Stimulated activated naive CD4-positive, alpha-beta T cell treated with Interleukin-2 at 50 U/mL for 16 hours (primary cell): ENCODE measurements around the gene KCNQ1.

Experiments
- DNase-seq: peaks from one replicate; lab custom pipeline; 2025; lab: John Stamatoyannopoulos, UW

The KCNQ1 gene

GRCh38 chr11:2825889-2826678 lies 381.3 kb downstream of the KCNQ1 start:
- no peak for DNase-seq

DNA sequence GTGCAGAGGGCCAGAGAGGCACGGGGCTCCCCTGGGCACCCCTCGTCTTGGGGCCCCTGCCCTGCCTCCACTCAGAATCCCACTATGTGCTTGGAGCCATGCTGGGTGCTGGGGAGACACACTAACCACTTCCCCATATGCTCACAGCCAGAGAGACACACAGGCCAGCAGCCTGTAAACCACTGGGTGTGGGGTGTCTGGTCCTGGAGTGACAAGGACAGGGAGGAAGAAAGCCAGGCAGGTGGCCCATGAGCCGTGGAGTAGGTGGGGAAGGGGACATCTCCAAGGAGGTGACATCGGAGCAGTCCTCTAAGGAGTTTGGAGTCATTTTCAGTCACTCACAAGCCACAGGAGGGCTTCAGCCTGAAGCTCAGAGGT lies 381.9 kb downstream of the KCNQ1 start:
- no peak for DNase-seq

DNA sequence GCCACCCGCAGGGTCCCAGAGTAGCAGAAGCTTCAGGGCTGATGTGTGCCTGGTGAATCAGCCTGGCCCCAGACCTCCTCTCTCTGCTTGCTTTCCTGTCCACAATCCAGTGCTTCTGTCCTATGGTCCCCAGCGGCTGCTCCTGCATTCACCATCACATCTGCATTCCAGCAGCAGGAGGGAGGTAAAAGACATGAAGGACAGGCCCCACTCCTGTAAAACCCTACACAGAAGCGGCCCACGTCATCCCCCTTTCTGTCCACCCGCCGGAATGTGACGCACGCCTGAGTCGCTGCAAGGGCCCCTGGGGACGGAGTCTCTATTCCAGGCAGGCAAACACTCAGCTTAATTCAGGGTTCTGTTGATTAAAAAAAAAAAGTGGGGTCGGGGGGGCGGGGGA lies 382.4 kb downstream of the KCNQ1 start:
- no peak for DNase-seq

GRCh38 chr11:2827792-2828191 lies 383.0 kb downstream of the KCNQ1 start:
- no peak for DNase-seq

GRCh38 chr11:2828585-2829330 lies 383.9 kb downstream of the KCNQ1 start:
- DNase-seq, result no peak

GRCh38 chr11:2830030-2830812 lies 385.4 kb downstream of the KCNQ1 start:
- no peak for DNase-seq

DNA sequence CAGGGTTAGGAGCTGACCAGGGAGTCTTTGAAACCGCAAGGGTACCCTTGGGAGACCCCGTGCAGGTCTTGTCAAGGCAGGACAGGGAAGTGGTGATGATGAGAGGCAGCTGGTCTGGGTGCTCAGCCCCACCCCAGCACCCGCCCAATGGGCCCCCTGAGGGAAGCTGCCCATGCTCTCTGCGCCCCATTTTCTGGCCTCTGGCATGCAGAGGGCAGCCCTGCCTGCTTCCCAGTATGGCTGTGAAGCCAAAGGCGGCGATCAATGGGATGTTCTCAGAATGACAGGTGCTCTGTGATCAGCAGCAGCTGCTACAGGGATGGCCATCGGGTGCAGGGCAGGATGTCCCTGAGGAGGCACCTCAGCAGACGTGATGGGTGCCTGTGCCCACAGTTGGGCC lies 386.1 kb downstream of the KCNQ1 start:
- no peak for DNase-seq

DNA sequence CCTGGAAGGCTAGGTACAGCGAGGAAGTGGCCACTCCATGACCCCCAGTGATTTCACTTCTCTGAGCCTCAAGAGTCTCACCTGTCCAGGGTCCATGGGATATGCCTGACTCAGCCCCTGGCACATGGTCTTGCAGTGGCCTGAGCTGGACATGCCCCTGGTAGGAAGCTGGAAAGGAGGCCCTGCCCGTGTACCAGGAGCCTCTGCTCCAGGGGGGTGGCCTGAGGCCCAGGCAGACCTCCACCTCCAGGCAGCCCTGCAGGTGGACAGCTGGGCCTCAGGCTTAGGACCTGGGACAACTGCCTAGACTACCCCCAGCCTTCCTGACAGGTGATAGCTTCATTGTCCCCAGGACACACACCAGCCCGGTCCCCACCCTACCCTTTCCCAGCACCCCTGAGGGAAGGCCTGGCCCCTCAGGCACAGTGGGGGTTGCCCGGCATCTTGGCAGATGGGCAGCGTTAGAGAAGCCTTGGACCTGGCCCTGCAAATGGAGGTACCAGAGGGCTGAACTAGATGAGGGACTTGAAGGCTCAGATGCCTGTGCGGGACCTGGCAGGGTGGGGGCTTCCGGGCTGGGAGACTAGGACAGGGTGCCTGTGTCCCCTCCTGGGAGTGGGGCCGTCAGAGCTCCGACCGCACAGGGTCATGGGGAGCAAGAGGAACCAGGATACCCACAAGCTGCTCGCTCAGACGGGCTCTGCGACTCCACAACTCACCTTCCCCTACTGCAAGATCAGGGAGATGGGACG lies 387.1 kb downstream of the KCNQ1 start:
- no peak for DNase-seq

GRCh38 chr11:2832533-2833020 lies 387.8 kb downstream of the KCNQ1 start:
- DNase-seq, result no peak

GRCh38 chr11:2833051-2833715 lies 388.4 kb downstream of the KCNQ1 start:
- DNase-seq, result no peak

DNA sequence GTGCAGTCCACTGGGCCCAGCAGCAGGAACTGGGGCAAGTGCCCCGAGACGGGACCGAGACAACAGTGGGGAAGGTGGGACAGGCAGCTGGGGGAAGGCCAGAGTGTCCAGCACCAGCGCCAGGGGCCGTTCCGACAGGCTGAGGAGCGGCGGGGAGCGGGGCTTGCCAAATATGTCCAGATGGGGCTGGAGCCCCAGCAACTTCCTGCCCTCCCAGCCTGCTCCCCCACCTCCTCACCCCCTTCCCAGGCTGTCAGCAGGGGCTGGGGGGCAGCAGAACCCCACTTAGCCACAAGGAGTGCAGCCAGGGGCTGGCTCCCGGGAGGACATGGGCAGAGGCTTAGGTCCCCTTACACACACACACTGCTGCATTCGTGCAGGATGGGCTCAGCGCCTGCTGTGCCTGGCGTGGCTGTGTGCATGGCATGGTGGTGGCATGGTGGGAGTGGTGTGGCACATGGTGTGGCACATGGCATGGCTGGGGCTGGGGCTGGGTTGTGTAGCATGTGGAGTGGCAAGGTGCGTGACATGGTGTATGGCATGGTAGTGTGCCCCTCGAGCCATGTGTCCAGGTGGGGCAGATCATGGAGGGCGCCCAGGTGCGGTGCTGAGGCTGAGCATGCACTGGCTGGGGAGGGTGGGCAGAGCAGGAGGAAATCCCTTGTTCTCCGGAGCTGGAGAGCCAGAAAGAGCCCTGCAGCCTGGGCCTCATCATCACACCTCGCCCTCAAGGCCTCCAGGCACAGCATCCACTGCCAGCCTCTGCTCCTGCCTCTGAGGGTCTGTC lies 389.1 kb downstream of the KCNQ1 start:
- no peak for DNase-seq

DNA sequence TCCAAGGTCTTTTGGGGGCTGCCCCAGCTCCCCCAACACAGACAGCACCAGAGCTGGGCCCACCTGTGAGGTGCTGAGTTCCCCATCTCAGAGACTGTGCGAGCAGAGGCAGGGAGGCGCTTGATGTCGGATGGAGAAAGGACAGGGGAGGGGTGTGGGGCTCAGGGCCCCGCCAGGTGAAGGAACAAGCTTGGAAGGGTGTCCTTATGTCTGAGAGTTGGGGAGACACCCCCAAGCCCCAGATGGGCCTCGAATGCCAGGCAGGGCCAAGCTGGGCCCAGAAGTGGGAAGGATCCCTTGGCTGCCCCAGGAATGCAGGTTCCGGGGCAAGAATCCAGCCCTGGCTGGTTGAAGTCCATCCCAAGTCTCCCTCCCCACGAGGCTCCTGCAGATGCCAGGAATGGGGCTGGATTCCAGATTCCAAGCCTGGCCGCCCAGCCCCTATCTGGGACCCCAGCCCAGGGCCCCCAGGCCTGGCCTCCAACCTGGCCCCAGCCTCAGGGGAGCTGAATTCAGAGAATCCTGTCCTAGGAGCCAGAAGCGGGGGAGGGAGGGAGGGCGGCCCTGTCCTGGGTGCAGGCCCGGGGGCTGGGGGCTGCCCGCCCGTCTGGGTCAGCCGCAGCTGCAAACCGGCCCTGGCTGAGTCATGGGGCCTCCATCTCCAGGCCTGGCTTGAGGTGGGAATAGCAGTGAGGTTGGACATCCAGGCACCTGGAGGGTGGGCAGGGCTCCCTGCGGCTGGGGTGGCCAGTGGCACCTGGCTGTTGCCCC lies 389.9 kb downstream of the KCNQ1 start:
- DNase-seq, result no peak

DNA sequence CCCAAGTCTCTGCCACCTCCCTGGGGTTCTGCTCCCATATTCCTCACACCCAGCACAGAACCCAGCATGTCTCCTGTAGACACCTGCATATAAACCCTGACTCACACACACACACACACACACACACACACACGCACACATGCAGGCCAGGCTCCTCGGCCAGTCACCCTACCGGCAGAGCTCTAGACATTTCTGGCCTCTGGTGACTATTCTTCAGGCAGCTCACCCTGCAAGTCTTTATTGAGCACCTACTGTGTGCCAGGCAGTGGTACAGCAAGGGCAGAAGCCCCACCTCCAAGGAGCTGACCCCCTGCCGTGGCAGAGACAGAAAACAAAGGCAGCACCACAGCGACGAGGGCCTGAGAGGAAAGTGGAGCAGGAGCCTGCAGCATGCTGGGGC lies 390.5 kb downstream of the KCNQ1 start:
- no peak for DNase-seq

DNA sequence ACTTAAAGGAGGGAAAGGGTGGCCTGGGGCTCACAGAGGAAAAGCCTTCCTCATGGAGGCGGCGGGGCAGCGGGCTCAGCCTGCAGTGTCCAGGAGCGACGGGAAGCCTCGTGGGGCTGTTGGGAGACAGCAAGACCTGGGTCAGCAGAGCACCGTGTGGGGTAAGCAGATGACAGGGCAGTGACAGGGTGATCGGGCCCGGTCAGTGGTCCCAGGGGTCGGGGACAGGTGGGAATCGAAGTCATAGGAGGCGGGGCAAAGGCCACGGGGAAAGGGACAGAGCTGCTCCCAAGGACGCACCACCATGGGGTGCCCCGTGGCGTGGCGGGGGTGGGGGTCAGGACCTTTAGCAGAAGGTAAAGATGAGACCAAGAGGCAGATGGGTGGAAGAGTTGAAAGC lies 390.9 kb downstream of the KCNQ1 start:
- no peak for DNase-seq

GRCh38 chr11:2836315-2837095 lies 391.7 kb downstream of the KCNQ1 start:
- DNase-seq, result no peak

DNA sequence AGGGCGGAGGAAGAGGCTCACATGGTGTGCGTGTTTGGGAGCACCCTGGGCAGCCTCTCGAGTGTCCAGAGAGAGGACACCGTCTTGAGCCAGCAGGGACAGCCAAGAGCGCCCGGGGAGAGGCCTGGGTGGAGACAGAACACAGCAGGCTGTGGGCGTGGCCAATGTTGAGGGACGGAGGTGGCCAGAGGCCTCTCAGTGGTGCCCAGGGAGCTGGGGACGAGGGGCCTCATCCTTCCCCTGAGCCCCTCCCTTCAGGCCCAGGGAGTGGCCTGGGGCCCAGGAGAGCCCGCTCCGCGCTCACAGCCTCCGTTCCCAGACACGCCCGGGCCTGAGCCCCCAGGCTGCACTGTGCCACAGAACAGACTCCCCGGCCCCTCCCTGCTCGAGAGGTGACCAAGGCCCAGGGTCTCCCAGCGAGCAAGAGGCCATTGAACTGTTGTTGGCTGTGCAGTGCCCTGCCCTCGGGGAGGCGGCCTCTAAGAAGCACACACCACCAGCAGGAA lies 392.3 kb downstream of the KCNQ1 start:
- DNase-seq, result no peak

DNA sequence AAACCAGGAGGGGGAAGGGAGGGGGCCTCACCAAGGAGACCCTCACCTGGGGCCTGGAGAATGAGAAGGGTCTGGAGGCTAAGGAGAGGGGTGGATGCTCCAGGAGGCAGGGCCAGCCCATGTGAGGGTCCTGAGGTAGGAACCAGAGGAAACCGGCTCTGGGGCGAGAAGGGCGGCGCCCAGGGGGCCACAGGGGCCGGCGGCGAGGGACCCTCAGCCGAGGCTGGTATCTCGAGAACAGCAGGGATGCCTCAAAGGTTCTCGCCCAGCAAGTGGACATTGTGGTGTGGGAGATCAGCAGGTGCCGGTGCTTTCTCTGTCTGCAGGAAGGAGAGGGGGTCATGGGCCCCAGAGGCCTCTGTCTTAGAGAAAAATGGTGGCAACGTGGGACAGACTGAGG lies 392.8 kb downstream of the KCNQ1 start:
- no peak for DNase-seq

DNA sequence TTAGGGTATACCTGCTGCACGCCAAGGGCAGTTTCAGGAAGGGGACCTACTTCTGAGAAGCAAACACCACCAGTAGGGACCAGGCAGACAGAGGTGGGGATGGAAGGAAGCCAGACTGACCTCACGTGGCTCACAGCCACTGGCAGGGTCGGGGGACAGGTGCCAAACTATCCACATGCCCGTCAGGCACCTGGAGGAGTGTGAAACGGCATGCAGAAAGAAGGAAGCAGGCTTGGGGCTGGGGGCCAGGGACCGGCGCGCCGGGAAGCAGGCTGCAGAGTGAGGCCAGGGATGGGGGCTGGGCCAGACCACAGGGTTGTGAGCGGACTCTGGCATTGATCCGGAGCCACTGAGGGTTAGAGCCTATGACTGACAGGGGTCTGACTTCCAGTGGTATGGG lies 393.3 kb downstream of the KCNQ1 start:
- no peak for DNase-seq
